AML-193 (cell line): Measurements from ENCODE around the gene ANGPTL2.

Source experiments
- DNase-seq, 2 experiments: peaks; one replicate each; lab custom pipeline; 2025; lab: John Stamatoyannopoulos, UW

Gene ANGPTL2

DNA sequence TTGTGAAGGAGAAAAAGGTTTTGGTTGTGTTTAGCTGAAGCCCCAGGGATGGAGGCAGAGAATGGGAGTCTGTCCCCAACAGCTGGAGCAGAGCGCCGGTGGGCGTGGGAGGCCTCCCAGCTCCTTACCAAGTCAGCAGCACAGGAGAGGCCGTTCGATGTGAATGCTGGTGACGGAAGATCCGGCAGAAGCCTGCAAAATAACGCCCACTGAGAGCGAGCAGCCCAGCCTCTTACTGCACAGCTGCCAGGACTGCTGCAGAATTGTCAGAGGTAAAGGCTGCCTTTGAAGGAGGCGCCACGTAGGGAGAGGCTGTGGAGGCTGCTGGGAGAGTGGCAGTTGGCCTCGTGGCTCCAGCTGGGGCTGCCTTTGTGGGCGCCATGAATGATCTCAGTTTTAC lies 26.2 kb downstream of the ANGPTL2 start:
- DNase-seq = no peak

DNA sequence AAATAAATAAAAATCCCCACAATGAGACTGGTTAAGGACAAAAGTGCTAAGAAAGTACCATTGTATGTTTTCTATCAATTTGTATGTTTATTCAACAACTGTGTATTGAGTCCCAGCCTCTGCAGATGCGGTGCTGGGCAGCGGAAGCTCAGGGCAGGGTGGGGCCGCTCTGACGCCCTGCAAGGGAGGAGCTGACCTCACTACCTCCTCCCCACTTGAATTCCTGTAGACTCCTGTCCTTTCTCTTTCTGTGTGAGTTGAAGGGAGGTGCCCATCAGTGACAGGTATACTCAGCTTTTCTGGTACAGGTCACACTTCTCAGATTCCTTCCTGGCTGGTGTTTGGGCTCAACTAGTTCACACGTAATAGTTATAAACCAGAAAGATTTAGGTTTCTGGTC lies 27.0 kb downstream of the ANGPTL2 start:
- DNase-seq = no peak

DNA sequence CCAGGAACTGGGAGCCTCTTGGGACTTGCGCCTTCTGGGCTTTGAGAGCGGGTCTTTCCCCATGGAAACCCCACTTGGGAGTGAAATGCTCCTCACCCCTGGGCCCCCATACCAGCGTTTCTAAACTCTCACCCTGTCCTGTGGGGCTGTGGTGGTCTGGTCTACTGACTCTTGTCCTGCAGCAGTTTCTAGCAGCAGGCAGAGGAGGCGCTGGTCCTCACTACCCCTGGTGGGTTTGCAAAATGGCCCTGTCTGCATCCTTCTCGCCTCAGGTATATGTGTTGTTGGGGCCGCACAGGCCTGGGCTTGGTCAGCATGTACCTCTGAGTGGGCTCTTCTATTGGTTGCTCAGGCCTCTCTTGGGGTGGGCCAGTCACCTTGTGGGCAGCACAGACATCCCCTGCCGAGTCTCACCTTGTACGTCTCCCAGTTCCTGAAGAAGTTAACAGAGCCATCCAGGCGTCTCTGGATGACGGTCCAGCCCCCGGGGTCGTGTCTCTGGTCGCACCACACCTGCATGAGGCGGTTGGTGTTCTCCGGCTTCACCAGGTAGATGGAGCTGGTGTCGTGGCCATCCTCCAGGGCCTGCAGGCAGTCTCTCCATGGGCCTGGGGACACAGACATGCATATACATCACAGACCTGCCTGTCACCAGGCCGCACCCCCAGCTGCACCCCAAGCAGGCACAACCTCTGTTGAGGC lies 29.0 kb downstream of the ANGPTL2 start:
- no peak for DNase-seq

DNA sequence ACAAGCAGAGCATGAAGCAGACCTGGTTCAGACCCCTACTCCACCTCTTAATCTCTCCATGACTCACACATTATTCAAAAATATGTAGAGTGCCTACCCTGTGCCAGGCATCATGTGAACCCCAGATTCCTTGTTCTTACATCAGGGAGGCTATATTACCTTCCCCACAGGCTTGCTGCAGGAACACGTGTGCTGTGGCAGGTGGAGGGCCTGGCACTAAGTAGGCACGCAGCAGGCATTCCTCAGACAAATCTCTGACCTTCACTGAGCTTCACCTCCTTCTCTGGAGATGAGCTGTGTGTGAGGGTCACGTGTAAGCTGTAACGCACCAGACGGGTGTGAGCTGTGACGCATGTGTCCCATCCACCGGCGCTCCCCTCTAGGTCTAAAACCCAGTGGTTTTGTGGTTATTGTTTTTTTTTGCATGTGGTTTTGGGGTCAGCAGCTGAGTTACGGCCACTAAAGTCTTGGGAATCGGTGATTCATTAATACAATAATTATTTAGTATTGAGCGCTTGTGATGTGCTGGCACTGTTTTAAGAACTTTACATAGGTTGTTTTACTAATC lies 30.3 kb downstream of the ANGPTL2 start:
- no peak for DNase-seq

DNA sequence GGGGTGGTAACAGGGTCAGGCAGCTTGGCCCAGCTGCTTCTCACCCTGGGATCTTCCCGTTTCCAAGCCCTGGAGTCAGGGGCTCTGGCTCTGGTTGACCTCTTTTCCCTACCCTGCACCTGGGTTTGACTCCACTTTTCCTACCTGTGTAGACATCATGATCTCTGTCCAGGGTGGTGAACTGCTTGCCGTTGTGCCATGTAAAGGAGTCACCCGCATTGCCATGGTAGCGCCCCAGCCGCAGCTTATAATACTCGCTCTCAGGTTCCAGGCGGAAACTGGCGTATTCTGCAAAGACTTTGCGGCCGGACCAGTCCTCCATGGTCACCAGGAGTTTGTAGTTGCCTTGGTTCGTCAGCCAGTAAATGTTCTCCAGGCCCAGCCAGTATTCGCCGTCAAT lies 30.9 kb downstream of the ANGPTL2 start:
- no peak for DNase-seq

DNA sequence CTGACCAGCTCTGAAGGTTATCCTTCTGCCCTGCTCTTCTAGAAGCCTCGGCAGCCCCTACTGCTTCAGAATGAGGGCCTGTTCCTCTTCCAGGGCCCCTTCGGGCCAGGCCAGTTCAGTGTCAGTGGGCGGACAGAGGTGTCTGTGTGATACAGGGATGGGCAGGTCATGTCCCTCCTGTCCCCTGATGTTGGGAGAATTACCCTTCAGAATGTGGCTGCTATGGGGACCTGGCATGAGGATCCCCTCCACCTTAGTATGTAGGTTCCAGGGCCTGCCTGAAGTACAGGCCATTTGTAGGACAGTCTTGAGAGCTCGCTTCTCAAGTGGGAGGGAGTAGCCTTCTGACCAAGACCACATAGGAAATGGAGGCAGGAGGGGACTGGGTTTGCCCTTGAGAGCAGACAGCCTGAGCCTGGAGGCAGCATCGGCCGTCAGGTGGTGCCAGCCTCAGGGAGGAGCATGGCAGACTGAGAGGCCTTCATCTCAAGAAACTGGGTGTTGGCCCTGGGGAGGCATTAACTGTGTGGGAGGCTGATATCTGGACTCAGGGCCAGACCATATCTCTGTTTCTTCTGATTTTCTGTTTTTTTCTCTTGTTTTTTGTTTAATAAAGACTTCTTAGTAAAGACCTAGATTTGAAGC lies 32.0 kb downstream of the ANGPTL2 start:
- DNase-seq = no peak

DNA sequence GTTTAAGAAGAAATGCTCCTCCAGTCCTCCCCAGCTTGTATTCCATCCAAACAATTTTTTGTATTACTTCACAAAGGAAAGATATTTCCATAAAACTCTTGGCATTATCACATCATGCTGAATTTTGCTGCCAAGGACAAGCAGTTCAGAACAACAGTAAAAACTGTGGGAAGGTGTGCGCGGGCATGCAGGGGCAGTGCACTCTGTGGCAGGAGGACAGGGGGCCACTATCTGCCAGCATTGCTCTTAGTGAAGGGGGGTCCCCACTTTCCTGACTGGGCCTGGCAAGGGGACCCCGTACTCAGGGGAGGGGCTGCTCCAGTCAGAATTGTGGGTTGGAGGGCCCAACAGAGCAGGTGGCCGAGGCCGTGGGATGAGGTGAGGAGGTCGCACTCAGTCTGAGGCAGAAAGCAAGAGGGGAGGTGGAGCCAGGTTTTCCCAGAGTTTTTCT lies 32.8 kb downstream of the ANGPTL2 start:
- DNase-seq = no peak

DNA sequence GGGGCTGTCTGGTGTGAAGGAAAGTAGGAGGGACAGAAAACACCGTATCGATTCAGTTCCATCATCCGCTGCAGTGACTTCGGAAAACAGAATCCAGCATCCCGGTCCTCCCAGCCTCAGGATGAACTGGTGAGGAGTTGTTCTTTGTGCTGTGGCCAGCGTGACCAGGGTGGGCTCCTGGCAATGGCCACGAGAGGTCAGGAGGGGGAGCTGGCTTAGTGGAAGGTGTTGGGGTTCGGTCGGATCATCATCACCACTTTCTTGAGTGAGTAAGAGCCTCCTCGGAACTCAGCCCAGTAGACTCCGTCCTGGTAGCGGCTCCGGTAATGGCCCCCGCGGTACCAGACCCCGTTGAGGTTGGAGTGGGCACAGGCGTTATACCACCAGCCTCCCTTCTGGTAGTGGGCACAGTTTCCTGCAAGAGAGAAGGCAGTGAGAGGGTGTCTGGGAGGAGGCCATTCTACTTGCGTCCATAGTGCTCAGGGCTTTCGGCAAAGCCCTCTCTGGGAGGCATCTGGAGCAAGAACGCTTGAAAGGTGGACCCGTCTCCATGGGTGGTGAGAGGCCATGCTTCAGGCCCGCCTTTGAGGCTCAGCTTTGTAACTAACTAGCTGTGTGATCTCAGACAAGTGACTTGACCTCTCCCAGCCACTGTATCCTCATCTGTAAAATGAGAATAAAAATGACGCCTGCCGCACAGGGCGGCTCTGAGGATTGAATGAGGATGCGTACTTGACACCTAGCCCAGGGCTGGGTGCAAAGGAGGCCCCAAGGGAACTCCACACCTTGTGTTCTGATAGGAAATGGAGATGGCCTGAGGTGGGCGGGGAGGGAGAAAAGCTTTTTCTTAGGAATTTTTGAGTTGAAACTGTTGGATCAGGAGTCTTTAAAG lies 33.5 kb downstream of the ANGPTL2 start:
- DNase-seq = no peak

DNA sequence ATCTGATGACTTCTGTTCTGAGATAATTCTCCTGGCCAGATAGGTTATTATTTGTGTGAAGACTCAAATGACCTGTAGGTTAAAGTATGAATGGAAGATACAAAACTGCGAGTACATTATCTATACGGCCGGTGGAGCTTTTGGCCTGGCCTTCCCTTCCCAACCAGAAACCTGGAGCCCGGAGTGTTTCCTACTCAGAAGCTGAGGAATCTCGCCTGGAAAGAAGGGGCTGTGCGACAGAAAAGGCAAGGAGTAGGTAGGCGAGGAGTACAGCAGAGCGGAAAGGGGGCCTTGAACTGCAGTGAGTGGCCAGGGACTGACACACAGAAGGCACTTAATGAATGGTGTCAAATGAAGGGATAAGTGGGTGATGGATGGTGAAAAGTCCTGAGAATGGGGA lies 34.6 kb downstream of the ANGPTL2 start:
- DNase-seq = no peak

DNA sequence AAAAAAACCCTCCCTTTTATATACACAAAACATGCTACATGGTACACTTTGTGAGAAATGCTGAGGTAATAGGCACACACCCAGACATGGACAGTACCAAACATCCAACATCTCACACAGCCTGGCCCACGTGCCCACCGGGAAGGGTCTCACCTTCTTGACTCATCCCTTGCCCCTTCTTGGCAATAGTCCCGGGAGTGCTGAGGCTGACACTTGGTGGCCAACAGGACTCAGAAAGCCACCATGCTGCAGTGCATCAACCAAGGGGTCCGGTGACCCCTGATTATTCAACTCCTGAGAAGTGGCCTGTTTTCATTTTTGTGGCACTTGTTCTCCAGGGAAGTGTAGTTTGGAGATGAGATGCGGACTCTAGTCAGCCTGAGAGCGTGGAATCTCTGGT lies 35.0 kb downstream of the ANGPTL2 start:
- no peak for DNase-seq

DNA sequence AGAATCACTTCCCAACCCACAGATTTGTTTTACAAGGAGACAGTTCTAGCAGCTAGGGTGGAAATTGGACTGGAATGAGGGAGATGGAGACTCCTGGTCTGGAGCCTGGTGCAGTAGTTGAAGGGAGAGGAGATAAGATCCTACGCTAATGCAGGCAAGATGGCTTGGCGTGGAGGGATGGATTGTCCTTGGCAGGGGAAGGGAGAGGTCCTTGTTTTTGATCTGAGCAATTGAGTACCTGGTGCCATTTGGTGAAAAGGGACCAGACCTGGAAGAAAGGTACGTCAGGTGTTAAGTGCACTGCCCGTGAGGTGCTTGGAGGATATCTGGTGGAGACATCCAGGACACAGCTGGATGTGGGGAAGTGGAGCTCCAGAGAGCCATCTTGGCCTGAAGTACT lies 35.7 kb downstream of the ANGPTL2 start:
- DNase-seq = no peak

DNA sequence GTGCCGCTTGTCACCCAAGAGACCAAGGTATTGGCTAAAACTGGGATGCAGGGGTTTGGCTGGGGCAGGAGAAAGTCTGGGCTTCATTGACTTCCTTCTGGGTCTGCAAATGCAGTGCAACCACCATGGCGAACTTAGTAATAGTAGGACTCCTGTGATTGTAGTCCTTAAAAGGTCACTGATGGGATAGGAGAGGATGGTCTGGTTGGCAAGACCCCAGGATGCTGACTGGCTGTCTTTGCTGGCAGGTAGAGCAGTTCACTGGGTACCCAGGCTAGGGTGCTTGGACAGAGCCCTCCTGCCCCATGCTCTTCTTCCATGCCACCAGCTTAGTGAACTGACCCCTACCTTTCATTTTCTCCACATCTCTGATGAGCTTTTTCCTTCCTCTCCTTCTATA lies 37.2 kb downstream of the ANGPTL2 start:
- no peak for DNase-seq

DNA sequence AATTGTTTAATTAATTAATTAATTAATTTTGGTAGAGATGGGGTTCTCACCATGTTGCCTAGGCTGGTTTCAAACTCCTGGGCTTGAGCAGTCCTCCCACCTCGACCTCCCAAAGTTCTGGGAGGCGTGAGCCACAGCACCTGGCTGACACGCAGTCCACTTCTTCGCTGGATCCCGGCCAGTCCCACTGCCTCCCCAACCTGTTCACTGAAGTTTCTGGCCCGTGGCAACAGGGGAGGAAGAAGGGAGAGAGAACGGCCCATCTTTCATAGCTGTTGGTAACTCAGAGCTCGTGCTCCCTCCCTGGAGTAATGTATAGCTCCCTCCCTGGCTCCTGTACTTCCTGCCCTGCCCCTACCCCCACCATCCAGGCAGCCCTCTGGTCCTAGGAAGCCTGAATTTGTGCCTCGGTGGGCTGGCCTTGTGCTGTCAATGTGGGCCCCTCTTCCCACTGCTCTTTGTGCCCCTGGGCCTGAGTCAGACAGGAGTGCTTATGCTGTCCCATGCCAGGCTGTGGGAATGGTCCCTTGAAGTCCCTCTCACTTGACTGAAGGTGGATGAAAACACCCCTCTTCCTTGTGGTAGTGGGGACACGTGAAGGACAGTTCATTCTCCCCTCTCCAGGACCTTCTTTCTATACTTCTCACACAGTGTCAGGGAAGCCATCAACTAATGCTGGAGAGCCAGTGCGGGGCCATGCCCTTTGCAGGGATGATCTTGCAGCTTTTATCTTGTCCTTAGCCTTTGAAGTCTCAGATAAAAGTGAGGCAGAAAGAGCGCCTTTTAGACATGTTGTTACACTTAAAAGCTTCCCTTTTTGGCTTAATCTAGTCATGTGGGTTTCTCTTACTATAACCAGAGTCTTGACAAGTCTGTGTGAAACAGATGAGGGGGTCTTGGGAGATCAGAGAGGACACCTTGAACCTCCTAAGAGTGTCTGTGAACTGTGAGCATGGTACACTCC lies 38.1 kb downstream of the ANGPTL2 start:
- DNase-seq = no peak

DNA sequence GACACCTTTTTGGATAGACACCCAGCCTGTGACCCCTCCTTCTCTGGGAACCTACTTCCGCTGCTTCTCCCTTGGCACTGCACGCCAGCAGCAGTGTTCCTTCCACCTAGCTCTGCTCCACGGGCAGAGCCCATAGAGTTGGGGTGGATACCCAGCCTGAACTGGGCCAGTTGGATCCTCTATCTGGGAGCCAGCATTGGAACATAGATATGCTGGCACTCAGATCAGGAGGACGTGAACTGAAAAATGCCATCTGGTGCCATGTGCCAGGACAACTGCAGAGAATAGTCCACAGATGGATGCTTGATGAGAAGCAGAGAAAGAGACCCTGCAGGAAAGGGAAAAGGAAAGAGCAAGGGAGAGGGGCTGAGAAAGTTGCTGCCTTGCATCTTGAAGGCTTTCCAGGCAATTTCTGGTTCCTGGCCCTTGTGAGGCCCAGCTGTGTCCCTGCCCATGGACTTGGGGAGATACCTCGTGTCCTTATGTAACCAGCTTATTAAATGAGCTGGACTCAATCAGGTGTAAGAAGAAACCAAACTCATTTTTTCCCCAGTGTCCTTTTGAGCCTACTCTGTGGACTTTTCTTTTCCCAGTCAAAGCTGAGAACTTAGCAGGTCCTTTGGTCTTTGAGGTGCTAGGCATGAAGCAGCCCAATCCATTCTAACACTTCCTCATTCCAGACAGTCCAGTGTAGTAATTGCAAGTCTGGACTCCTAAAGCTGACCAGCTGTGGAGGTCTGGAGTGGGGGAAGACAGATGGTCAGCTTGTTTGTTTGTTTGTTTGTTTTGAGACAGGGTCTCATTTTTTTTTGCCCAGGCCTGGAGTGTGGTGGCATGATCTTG lies 39.1 kb downstream of the ANGPTL2 start:
- DNase-seq = no peak

DNA sequence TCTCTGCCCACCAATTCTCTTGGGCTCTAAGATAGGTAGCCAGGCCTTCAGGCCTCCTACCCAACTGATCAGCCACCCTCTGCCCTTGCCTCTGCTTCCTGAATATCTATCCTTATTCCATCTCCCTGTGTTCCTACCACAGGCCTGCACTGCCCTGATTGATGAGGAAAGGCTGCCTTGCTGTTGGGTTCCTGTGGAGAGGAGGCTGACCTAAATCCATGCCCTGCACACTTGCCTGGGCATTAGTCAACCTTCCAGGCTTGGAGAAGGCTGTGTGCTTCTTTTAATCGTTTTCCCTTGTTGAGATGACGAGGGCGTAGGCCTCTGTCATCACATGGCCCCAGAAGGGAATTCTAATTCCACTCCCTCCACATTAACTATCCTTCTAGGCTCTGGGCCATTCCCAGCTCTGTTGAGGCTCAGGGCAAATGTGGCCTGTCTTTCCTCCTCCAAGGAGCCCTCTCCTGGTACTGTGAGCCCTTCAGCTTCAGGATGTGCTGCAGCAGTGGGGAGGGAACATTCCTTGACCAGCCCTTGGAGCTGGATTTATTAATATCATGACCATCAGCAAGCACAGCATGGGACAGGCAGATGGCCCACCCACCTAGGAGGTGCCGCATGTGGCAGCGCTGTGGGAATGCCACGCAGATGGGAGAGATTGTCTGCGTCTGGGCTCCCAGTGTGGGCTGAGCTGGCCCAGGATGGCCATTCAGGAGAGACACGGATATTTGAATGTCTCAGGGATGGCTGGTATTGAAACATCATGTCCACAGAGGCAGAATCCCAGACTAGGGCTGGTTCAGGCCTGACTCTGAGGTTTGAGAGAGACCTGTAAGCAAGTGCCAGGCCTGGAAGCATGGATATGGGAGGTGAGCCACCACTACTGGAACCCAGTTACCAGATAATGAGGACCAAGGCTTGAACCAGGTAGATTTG lies 40.9 kb downstream of the ANGPTL2 start:
- DNase-seq = no peak

DNA sequence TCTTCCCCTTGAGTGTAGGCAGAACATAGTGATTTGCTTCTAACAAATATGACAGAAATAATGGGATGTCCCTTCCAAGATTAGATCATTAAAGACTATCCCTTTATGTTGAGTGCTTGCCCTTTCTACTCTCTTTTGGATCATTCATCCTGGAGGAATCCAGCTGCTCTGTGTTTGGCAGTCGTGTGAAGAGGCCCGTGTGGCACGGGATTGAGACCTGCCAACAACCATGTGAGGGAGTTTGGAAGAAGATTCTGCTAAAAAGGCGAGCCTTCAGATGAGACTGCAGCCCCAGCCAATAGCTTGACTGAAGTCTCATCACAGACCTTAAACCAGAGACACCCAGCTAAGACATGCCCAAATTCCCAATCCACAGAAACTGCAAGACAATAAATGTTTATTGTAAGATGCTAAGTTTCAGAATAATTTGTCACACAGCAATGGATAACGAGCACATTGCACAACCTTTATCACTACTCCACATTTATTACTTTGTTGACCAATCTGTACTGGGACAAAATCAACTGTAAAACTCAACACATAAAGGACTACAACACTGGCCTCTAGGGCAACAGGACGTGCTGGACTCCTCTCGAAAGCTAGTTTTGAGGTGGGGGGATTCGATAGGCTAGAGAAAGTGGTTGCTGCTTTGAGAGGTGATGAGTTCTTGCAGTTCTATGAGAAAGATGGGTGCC lies 42.8 kb downstream of the ANGPTL2 start:
- DNase-seq = no peak

DNA sequence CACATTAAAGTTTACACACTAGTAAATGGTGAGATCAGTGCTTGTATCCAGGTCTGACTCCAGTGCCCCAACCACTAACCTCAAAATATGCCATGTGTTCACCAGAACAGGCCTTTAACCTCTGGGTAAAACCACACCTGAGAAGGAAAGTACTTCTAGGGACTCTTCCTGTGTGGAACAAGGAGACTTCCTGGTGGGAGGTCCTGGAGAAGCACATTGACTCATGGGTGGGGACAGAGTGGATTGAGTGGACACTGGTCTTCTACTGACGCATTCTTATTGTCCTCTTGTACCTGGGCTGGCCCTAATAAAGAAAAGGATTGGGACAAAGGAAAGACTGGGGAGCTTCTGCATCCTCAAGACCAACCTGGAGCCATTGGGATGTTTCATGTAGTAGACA lies 43.4 kb downstream of the ANGPTL2 start:
- DNase-seq = no peak

DNA sequence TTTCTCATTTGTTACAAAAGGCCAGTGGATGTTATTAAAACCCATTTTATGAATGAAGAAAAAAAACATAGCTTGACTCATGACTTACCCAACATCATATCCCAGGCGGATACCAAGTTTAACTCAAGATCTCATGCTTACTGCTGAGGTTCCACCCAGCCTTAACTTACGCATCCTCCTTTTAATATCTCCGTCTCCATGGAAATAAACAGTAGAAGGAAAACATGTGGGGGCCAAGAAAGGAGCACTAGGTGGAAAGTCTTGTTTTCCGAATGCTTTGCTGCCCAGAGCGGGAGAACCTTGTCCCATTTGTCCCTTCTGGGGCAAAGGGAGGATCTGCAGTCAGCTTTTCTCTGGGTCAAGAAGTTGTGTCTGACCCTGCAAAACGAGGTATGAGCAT lies 44.1 kb downstream of the ANGPTL2 start:
- DNase-seq = no peak

DNA sequence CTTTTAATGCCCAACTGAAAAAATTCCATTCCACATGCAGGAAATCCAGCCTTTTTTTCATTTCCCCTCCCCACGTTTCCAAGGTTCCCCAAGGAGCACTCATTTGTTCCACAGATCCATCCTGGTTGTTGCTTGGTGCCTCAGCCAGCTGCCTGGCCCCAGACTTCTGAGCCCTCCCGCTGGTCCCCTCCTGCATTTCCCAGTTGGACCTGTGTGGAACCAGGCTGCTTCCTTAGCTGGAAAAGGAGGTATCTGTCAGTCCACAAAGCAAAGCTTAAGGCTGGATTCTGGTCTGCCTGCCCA lies 44.8 kb downstream of the ANGPTL2 start:
- no peak for DNase-seq
